H9 (cell line): ENCODE measurements around the gene RCSD1. TPM values are rescaled to one million over a fixed set of nuclear protein-coding genes. Genes with fewer than 3 reads are reported as not detected.

ENCODE experiments used
- DNase-seq: peaks from one replicate; pipeline ENCODE4 v3.0.0-alpha.2; 2017
- H2AFZ ChIP-seq: one replicate; pipeline ENCODE4 v1.6.1; 2013; ENCODE audit warnings: mild to moderate bottlenecking, low read length, control low read depth, moderate library complexity
- H2AK5ac ChIP-seq: 2 replicates; pipeline ENCODE4 v1.6.1; 2013; ENCODE audit warnings: low read length, control low read depth, mixed read lengths; ENCODE audit not compliant: insufficient read length
- H2BK120ac ChIP-seq: one replicate; pipeline ENCODE4 v1.6.1; 2013; ENCODE audit warnings: low read depth, mild to moderate bottlenecking, low read length, control low read depth, inconsistent platforms; ENCODE audit not compliant: poor library complexity, severe bottlenecking
- H2BK12ac ChIP-seq: 2 replicates; pipeline ENCODE4 v1.6.1; 2013; ENCODE audit warnings: low read length, control low read depth, mixed read lengths, low read depth; ENCODE audit not compliant: insufficient read length
- H2BK15ac ChIP-seq: 2 replicates; pipeline ENCODE4 v1.6.1; 2013; ENCODE audit warnings: low read depth, low read length, control low read depth
- H2BK20ac ChIP-seq: one replicate; pipeline ENCODE4 v1.6.1; 2013; ENCODE audit warnings: low read depth, mild to moderate bottlenecking, low read length, control low read depth, inconsistent platforms; ENCODE audit not compliant: poor library complexity, severe bottlenecking
- H2BK5ac ChIP-seq: 2 replicates; pipeline ENCODE4 v1.6.1; 2013; ENCODE audit warnings: low read length, control low read depth, mixed read lengths; ENCODE audit not compliant: insufficient read length
- H3K14ac ChIP-seq: 2 replicates; pipeline ENCODE4 v1.6.1; 2013; ENCODE audit warnings: low read length, control low read depth; ENCODE audit not compliant: insufficient read depth
- H3K18ac ChIP-seq: 2 replicates; pipeline ENCODE4 v1.6.1; 2013; ENCODE audit warnings: low read depth, mild to moderate bottlenecking, mixed read lengths, low read length, control low read depth; ENCODE audit not compliant: insufficient read length
- H3K23ac ChIP-seq: 2 replicates; pipeline ENCODE4 v1.6.1; 2013; ENCODE audit warnings: low read length, control low read depth, mixed read lengths, low read depth; ENCODE audit not compliant: insufficient read length
- H3K23me2 ChIP-seq: 2 replicates; pipeline ENCODE4 v1.6.1; 2013; ENCODE audit warnings: low read depth, mild to moderate bottlenecking, mixed read lengths, low read length, control low read depth; ENCODE audit not compliant: insufficient read length, poor library complexity, severe bottlenecking
- H3K27ac ChIP-seq: 2 replicates; pipeline ENCODE4 v1.5.1; 2013; ENCODE audit warnings: low read length, control low read depth, mixed read lengths, low read depth; ENCODE audit not compliant: insufficient read length
- H3K27me3 ChIP-seq: 2 replicates; pipeline ENCODE4 v1.6.1; 2013; ENCODE audit warnings: low read length, control low read depth, inconsistent platforms; ENCODE audit not compliant: insufficient read depth
- H3K4ac ChIP-seq: 2 replicates; pipeline ENCODE4 v1.6.1; 2013; ENCODE audit warnings: low read depth, mild to moderate bottlenecking, control low read depth, inconsistent platforms, low read length, moderate library complexity
- H3K4me1 ChIP-seq: 2 replicates; pipeline ENCODE4 v1.6.1; 2013; ENCODE audit warnings: low read length, control low read depth, inconsistent platforms; ENCODE audit not compliant: insufficient read depth
- H3K4me2 ChIP-seq: 2 replicates; pipeline ENCODE4 v1.6.1; 2013; ENCODE audit warnings: low read length, control low read depth, mixed read lengths; ENCODE audit not compliant: insufficient read length, insufficient read depth
- H3K56ac ChIP-seq: 2 replicates; pipeline ENCODE4 v1.6.1; 2013; ENCODE audit warnings: low read depth, mild to moderate bottlenecking, mixed read lengths, low read length, control low read depth; ENCODE audit not compliant: insufficient read length
- H3K79me1 ChIP-seq: 2 replicates; pipeline ENCODE4 v1.6.1; 2013; ENCODE audit warnings: low read depth, mild to moderate bottlenecking, moderate library complexity, low read length, control low read depth, inconsistent platforms; ENCODE audit not compliant: insufficient read depth, poor library complexity, severe bottlenecking
- H3K79me2 ChIP-seq: 2 replicates; pipeline ENCODE4 v1.6.1; 2013; ENCODE audit warnings: low read length, control low read depth, inconsistent platforms; ENCODE audit not compliant: insufficient read depth
- H3K9ac ChIP-seq: 2 replicates; pipeline ENCODE4 v1.6.1; 2013; ENCODE audit warnings: low read length, control low read depth, mixed read lengths; ENCODE audit not compliant: insufficient read length; ENCODE audit errors: extremely low read depth
- H3K9me3 ChIP-seq: one replicate; pipeline ENCODE4 v1.6.1; 2013; ENCODE audit warnings: low read depth, low read length, inconsistent platforms; ENCODE audit not compliant: control insufficient read depth
- H3T11ph ChIP-seq: one replicate; pipeline ENCODE4 v1.6.1; 2013; ENCODE audit warnings: mild to moderate bottlenecking, low read length, control low read depth, inconsistent platforms
- H4K20me1 ChIP-seq: one replicate; pipeline ENCODE4 v1.6.1; 2013; ENCODE audit not compliant: control insufficient read depth, insufficient read length, insufficient read depth
- H4K5ac ChIP-seq: 2 replicates; pipeline ENCODE4 v1.6.1; 2013; ENCODE audit warnings: low read depth, mild to moderate bottlenecking, mixed read lengths, low read length, control low read depth; ENCODE audit not compliant: insufficient read length
- H4K8ac ChIP-seq: replicated peaks from 2 replicates; pipeline ENCODE4 v1.6.1; 2013; ENCODE audit warnings: low read length, control low read depth, mixed read lengths, low read depth; ENCODE audit not compliant: insufficient read length
- H4K91ac ChIP-seq: 2 replicates; pipeline ENCODE4 v1.6.1; 2013; ENCODE audit warnings: low read depth, mild to moderate bottlenecking, moderate library complexity, mixed read lengths, low read length, control low read depth; ENCODE audit not compliant: insufficient read length
- H3K27ac Mint-ChIP-seq, 3 experiments: 2 replicates in 2 of 3; 3 replicates in 1 of 3; pipeline ENCODE4 v1.8.0; 2020 to 2021; ENCODE audit warnings: mixed read lengths in 3 of 3, mild to moderate bottlenecking in 1 of 3, moderate library complexity in 1 of 3
- H3K27me3 Mint-ChIP-seq: 2 replicates; pipeline ENCODE4 v1.8.0; 2021; ENCODE audit warnings: low read depth, mild to moderate bottlenecking, moderate library complexity, mixed read lengths
- H3K36me3 Mint-ChIP-seq, 3 experiments: 2 replicates in 2 of 3; 3 replicates in 1 of 3; pipeline ENCODE4 v1.8.0; 2020 to 2021; ENCODE audit warnings: low read depth in 3 of 3, mixed read lengths in 3 of 3; ENCODE audit not compliant: insufficient read depth in 1 of 3
- H3K4me1 Mint-ChIP-seq, 2 experiments: 2 replicates each; pipeline ENCODE4 v1.8.0; 2020; ENCODE audit warnings: mixed read lengths in 2 of 2
- H3K4me3 Mint-ChIP-seq, 2 experiments: 2 replicates in 1 of 2; 3 replicates in 1 of 2; pipeline ENCODE4 v1.8.0; 2020 to 2021; ENCODE audit warnings: mild to moderate bottlenecking in 2 of 2, mixed read lengths in 2 of 2, moderate library complexity in 1 of 2
- H3K9me3 Mint-ChIP-seq, 2 experiments: 2 replicates in 1 of 2; 3 replicates in 1 of 2; pipeline ENCODE4 v1.8.0; 2020; ENCODE audit warnings: mild to moderate bottlenecking in 2 of 2, mixed read lengths in 2 of 2, moderate library complexity in 1 of 2
- CTCF ChIP-seq: fragments of 200-600 bp; sonication (generic); conservative IDR thresholded peaks from 3 replicates; pipeline ENCODE4 v1.8.0; 2021; ENCODE audit warnings: antibody characterized with exemption, mild to moderate bottlenecking
- WGBS: extraction: QIAGEN DNeasy Blood & Tissue Kit; methylation state at CpG from one replicate; pipeline ENCODE4 v1.1.7; 2013; ENCODE audit warnings: missing lambda C conversion rate, low lambda C conversion rate, mixed read lengths; ENCODE audit not compliant: insufficient read length; ENCODE audit errors: extremely low coverage; 5-methylcytosine and 5-hydroxymethylcytosine counted together
- total RNA-seq: library from RNA; stranded (reverse); gene quantifications from 2 replicates; pipeline ENCODE4 v1.2.1, GENCODE V29; 2021

Gene RCSD1
- total RNA-seq, 1 experiment from 2014 or later = 0.13 TPM

GRCh38 chr1:167625040-167625823 lies 4.8 kb upstream of the RCSD1 start:
- peaks cover 11% of the 10 kb centered on the region; the same call in 1 of the 2 replicates for H3K27me3 ChIP-seq
- H4K20me1 ChIP-seq = no peaks in the 10 kb centered on the region
- no peak overlapping the region for H2BK120ac ChIP-seq
- no peaks in the 10 kb centered on the region for H3K79me1 ChIP-seq
- H3K79me2 ChIP-seq = no peaks in the 10 kb centered on the region
- H3K9ac ChIP-seq = no peak overlapping the region
- H2BK15ac ChIP-seq = no peak overlapping the region
- TF ChIP-seq CTCF = no peak
- no peak overlapping the region for H3K27ac ChIP-seq
- H2AK5ac ChIP-seq = no peak overlapping the region
- H2AFZ ChIP-seq = no peak overlapping the region
- H3K4me2 ChIP-seq = no peak overlapping the region
- no peak overlapping the region for H3K14ac ChIP-seq
- no peak overlapping the region for H3K18ac ChIP-seq
- no peak overlapping the region for H3K23ac ChIP-seq
- no peaks in the 10 kb centered on the region; a peak in 2 of 7 replicates for H3K36me3 Mint-ChIP-seq
- no peak overlapping the region for H4K91ac ChIP-seq
- no peak overlapping the region for H2BK20ac ChIP-seq
- H3K4ac ChIP-seq = no peak overlapping the region
- H3K4me3 Mint-ChIP-seq = no peak overlapping the region
- H3T11ph ChIP-seq = no peak overlapping the region
- no peak overlapping the region for H2BK5ac ChIP-seq
- H3K4me1 Mint-ChIP-seq = peaks cover 3 to 7% of the 10 kb centered on the region in 2 experiments; a peak in 2 of 4 replicates
- peaks cover 2% of the 10 kb centered on the region for H3K23me2 ChIP-seq
- H3K27ac Mint-ChIP-seq = no peak overlapping the region
- no peak for DNase-seq
- H3K4me1 ChIP-seq = peaks cover 4% of the 10 kb centered on the region; the same call in 1 of the 2 replicates
- no peak overlapping the region for H4K5ac ChIP-seq
- WGBS = no CpG with 5 or more reads among the region's 2 CpGs
- H3K9me3 Mint-ChIP-seq = peaks cover 3 to 11% of the 10 kb centered on the region in 2 experiments; a peak in 4 of 5 replicates
- no peak overlapping the region for H2BK12ac ChIP-seq
- no peak overlapping the region for H4K8ac ChIP-seq
- no peaks in the 10 kb centered on the region for H3K9me3 ChIP-seq
- H3K27me3 Mint-ChIP-seq = peaks cover 63% of the 10 kb centered on the region
- H3K56ac ChIP-seq = no peak overlapping the region
